Large intestine (tissue), 3 donors: ENCODE measurements around the gene ETV6. TPM values are rescaled to one million over a fixed set of nuclear protein-coding genes. Genes with fewer than 3 reads are reported as not detected.
A peak's percentile ranks its signal among the peaks of the same experiment; 100 is the strongest.

Experiments
- DNase-seq, 2 donors: peaks; one replicate each; pipeline versions ENCODE4 v3.0.0 to v3.0.0-alpha.2; 2013
- H3K27ac ChIP-seq: one replicate; pipeline ENCODE4 v1.5.1; 2013; ENCODE audit warnings: low read length
- H3K27me3 ChIP-seq: 2 replicates; pipeline ENCODE4 v1.6.1; 2013; ENCODE audit warnings: low read length; ENCODE audit not compliant: control insufficient read depth, insufficient read depth
- H3K36me3 ChIP-seq: 2 replicates; pipeline ENCODE4 v1.6.1; 2013; ENCODE audit warnings: low read length; ENCODE audit not compliant: control insufficient read depth, insufficient read depth
- H3K4me1 ChIP-seq: one replicate; pipeline ENCODE4 v1.6.1; 2013; ENCODE audit warnings: low read length; ENCODE audit not compliant: control insufficient read depth, insufficient read depth
- H3K4me3 ChIP-seq: one replicate; pipeline ENCODE4 v1.5.1; 2013; ENCODE audit warnings: low read length
- H3K9me3 ChIP-seq: one replicate; pipeline ENCODE4 v1.6.1; 2013; ENCODE audit warnings: mild to moderate bottlenecking, low read depth, low read length, moderate library complexity; ENCODE audit not compliant: control insufficient read depth
- WGBS: methylation state at CpG from one replicate; pipeline ENCODE4 v1.1.5; 2013; ENCODE audit warnings: low lambda C conversion rate; ENCODE audit not compliant: insufficient coverage; 5-methylcytosine and 5-hydroxymethylcytosine counted together
- polyA plus RNA-seq: library from polyadenylated mRNA; unstranded; fragments of 120-200 nt; gene quantifications from one replicate; pipeline ENCODE4 v1.2.1, GENCODE V29; 2013

ETV6 gene
- polyA plus RNA-seq, 1 donor, result 14.9 TPM

DNA sequence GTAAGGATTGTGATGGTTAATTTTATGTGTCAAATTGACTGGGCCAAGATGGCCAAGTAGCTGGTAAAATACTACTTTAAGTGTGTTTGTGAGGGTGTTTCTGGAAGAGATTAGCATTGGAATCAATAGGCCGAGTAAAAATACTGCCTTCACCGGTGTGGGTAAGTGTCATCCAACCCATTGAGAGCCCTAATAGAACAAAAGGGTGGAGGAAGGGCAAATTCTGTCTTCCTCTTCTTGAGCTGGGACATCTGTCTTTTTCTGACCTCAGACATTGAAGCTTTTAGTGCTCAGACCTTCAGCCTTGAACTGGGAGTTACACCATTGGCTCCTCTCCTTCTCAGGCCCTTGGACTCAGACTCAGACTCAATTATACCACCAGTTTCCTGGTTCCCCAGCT, 8.0 kb upstream of the ETV6 start:
- H3K36me3 ChIP-seq, result no peaks in the 10 kb centered on the region
- no CpG with 5 or more reads among the region's 2 CpGs for WGBS
- no peak overlapping the region for H3K4me3 ChIP-seq
- DNase-seq, result no peak
- no peaks in the 10 kb centered on the region for H3K4me1 ChIP-seq
- no peak overlapping the region for H3K27ac ChIP-seq
- H3K27me3 ChIP-seq, result no peaks in the 10 kb centered on the region
- no peaks in the 10 kb centered on the region for H3K9me3 ChIP-seq

DNA sequence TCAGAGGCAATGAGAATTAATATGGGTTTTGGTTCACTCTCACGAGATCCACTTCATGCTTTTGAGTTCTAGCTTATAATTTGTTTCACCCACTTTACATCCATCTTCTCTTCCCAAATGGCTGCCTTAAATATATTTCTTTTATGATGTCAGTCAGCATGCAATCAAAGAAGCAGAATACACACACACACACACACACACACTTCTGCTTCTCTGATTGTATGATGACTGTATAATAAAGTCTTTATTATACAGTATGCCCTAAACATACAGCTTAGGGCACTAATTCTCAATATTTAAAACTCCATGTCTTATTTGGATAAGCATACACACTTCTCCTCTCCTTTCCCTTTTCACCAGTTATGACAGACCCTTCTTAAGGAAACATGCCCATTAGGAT, 6.7 kb upstream of the ETV6 start:
- H3K9me3 ChIP-seq, result no peaks in the 10 kb centered on the region
- no peak overlapping the region for H3K4me3 ChIP-seq

DNA sequence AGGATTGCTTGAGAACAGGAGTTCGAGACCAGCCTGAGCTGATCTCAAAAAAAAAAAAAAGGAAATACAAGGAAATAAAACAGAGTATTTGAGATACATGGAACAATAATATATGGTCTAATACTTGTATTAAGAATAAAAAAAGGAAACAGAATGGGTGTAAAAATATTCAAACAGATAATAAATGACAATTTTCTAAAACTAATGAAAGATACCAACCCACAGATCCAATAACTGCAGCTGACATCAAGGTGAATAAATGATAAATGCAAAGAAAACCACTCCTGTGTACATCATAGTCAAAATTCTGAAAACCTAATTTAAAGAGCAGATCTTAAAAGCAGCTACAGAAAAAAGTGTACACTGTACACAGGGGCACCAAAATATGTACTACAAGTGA, 4.1 kb upstream of the ETV6 start:
- Histone ChIP-seq H3K9me3 (no peaks in the 10 kb centered on the region), H3K4me3 (no peak overlapping the region), H3K27ac (no peak overlapping the region), H3K4me1 (no peaks in the 10 kb centered on the region), H3K36me3 (no peaks in the 10 kb centered on the region), H3K27me3 (no peaks in the 10 kb centered on the region)
- 80% methylated on average over 1 of the region's 1 CpG for WGBS
- DNase-seq, result no peak

More for the DNA sequence above, 6.7 kb upstream of the ETV6 start:
- Histone ChIP-seq H3K4me1 (no peaks in the 10 kb centered on the region), H3K36me3 (no peaks in the 10 kb centered on the region), H3K27ac (no peak overlapping the region), H3K27me3 (no peaks in the 10 kb centered on the region)
- WGBS, result no CpG with 5 or more reads among the region's 1 CpG
- no peak for DNase-seq

DNA sequence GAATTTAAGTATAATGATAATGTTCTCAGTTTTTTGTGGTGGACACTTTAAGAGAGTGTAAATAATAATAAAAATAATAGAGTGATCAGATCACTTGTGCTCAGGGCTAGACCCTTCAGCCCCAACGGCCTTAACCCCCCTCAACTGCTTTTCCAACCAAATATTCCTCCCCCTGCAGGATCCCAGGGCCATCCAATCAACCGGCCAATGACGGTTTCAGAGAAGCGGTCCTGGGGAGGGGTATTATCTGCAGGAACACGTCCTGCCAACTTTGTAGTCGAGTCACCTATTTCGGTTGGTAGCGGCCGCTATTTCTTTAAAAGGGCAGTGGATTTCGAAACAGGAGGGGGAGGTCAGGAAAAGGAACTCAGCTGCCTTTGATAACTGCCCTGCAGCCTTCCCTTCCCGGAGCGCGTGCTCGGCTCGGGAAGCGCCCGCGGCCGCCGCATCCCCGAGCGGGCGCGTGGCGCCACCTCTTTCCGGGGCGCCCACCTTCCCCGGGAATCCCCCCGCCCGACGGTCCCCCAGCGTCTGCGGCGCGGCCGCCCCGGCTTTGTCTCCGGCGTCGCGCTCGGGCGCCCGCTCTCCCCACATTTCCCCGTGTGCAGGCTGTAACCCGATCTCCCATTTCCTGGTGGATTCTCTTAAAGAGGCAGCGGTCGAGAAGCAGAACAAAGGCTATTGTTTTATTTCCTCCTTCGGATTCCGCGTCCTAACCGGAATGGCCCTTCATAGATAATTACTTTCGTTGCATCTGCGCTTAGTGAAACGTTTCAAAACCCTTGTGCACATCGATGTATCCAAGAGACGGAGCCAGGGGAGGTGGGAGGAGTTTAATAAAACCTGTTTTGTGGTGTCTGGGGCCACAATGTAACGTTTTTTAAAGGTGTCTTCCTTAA, 711 bp upstream of the ETV6 start:
- peak overlapping the region; percentile 73 for H3K4me3 ChIP-seq
- no peaks in the 10 kb centered on the region for H3K36me3 ChIP-seq
- H3K27me3 ChIP-seq, result no peaks in the 10 kb centered on the region
- peak; percentile 66 to 93 for DNase-seq
- WGBS, result 0% methylated on average over 1 of the region's 58 CpGs
- H3K9me3 ChIP-seq, result no peaks in the 10 kb centered on the region
- peak overlapping the region; percentile 98 for H3K27ac ChIP-seq
- H3K4me1 ChIP-seq, result peaks cover 7% of the 10 kb centered on the region

DNA sequence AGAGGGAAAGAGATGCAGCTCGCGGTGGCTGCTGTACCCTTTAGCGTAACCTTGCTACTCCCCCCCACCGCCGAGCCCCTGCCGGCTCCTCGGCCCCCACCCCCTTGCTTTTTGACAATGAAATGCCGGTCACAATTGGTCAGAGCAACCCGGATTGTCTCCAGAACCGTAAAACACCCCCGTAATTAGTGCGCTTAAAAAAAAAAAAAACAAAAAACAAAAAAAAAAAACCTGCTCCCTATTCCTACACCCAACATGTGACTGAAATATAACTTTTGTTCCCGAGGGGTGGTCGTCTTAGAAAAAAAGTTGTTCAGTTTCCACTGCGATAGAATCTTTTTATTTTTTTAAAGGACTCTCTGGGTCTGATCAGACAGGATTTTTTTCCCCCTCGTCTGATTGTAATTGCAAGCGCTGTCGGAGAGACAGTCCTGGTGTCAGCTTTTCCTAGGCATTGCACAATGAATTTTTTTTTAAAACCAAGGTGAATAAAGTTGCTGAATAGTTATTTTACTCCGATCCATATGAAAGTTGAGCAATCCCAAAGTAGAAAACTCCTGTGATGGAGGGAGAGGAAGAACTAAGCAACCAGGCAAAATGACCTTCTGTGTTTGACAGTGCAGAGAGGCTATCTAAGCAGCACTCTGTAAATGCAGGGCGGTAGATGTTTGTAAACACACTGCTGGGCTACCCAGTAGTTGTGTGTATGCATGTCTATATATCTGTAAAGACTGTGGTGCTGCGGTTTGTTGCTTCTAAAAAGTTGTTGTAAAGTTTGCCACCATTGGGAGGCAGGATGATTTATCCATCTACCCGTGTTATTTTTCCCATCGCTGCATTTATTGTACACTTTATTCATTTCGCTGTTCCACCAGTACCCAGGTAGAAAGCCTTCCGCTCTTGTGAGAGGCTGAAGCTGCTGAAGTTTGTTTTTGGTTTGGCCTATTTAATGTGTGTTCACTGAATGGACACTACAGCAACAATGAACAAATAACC, 1.1 kb downstream of the ETV6 start:
- H3K27ac ChIP-seq, result peak overlapping the region; percentile 98
- H3K27me3 ChIP-seq, result no peaks in the 10 kb centered on the region
- DNase-seq, result peak; percentile 27 to 65
- peak overlapping the region; percentile 95 for H3K4me3 ChIP-seq
- 4% methylated on average over 5 of the region's 25 CpGs for WGBS
- no peaks in the 10 kb centered on the region for H3K36me3 ChIP-seq
- H3K4me1 ChIP-seq, result peaks cover 7% of the 10 kb centered on the region
- no peaks in the 10 kb centered on the region for H3K9me3 ChIP-seq

DNA sequence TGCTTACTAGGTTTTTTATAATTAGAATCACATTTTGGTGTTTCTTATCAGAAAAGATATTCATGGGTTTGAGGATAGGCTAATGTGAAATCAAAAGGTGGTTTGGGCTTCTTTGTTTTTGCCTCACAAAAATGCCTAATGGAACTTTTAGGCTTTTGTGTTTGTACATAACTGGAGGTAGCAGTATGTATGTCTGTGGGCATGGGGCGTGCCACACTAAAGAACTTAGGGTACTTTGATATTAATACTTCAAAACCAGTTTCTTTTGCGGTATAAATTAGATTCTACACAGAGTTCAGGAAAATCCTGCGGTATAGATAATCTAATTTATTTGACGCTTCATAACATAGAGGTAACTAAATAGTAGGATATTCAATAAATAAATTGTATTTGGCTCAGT, 1.9 kb downstream of the ETV6 start:
- Histone ChIP-seq H3K9me3 (no peaks in the 10 kb centered on the region), H3K27me3 (no peaks in the 10 kb centered on the region), H3K27ac (peak overlapping the region; percentile 98), H3K36me3 (no peaks in the 10 kb centered on the region), H3K4me3 (peak overlapping the region; percentile 95), H3K4me1 (peaks cover 7% of the 10 kb centered on the region)
- 91% methylated on average over 4 of the region's 4 CpGs for WGBS
- no peak for DNase-seq

DNA sequence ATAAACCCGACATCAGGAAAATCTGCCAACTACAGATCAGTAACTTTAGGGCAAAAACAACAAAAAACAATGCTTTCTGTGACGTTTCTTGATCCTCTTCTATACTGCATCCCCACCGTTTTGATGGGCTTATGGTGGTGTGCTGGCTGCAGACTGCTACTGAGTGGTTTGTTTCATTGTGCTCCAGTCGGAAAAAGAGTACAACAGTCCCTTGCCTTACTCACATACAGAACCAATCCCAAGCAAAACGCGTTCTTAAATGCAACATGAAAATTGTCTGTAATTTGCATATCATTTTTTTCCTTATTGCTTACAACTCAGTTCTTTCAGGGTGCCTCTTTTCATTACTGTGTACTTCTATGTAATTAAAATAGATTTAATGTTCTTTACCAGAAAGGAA, 2.3 kb downstream of the ETV6 start:
- Histone ChIP-seq H3K9me3 (no peaks in the 10 kb centered on the region), H3K4me1 (peaks cover 7% of the 10 kb centered on the region), H3K36me3 (no peaks in the 10 kb centered on the region), H3K27me3 (no peaks in the 10 kb centered on the region), H3K4me3 (peak overlapping the region; percentile 95), H3K27ac (peak overlapping the region; percentile 98)
- 60% methylated on average over 2 of the region's 6 CpGs for WGBS
- DNase-seq, result no peak

DNA sequence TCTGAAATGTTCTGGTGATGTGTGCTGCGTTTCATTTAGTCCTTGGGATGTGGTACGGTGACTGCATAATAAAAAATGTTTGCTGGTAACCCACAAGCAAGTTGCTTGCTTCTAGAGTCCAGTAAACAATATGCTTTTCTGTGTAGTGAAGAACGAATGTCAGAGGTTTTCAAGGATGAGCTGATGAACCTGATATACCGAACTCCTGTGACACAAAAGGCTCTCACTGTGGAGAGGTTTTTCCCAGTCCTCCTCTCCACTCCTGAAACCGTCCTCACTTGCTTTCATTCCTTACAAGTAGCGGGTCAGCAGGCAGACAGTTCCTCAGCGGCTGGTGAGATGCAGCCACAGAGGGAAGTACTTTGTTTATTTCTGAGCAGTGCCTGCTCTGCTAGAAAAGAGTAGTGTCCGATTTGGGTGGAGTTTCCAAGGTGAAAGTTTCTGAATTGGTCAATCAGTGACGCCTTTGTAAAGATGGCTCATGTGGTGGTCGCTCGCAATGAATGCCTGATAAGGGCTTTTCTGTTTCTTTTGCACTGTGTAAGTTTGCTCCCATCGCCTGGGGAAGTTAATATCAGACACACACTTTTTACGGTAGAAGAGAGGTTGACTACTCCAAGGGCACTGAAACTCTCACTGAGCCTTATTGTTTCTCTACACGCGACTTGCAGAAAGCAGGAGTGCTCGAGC, 3.0 kb downstream of the ETV6 start:
- Histone ChIP-seq H3K27me3 (no peaks in the 10 kb centered on the region), H3K4me3 (peak overlapping the region; percentile 95), H3K4me1 (peaks cover 7% of the 10 kb centered on the region), H3K9me3 (no peaks in the 10 kb centered on the region), H3K36me3 (no peaks in the 10 kb centered on the region), H3K27ac (peak overlapping the region; percentile 8)
- WGBS, result no CpG with 5 or more reads among the region's 16 CpGs
- DNase-seq, result peak in 1 of 2 donors; percentile 51

DNA sequence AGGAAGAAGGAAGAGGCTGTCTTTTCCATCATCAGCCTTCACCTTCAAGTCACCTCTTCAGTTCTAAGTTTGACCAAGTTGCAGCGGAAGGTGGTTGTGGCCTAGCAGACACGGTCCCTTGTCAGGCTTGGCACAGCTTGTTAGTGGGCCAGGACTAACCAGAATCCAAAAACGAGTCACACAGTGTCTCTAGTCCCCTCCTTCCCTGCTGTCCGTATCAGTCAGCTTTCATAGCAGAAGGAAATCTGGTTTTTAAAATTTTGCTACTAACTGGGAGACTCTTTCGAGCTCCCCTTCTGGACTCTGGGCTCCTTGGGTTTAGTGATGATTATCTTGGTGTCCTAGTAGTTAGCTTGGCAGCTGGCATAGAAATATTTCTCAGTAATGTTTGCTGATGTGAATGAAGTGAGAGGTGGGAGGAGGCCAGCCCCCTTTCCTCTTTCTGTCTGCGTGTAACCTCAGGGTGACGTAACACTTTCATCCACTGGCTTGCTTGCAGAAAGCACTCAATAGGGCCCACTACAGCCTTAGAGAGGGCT, 3.8 kb downstream of the ETV6 start:
- Histone ChIP-seq H3K27ac (peak overlapping the region; percentile 8), H3K4me1 (peaks cover 7% of the 10 kb centered on the region), H3K4me3 (no peak overlapping the region), H3K9me3 (no peaks in the 10 kb centered on the region), H3K27me3 (no peaks in the 10 kb centered on the region), H3K36me3 (no peaks in the 10 kb centered on the region)
- WGBS, result no CpG with 5 or more reads among the region's 7 CpGs
- DNase-seq, result no peak

DNA sequence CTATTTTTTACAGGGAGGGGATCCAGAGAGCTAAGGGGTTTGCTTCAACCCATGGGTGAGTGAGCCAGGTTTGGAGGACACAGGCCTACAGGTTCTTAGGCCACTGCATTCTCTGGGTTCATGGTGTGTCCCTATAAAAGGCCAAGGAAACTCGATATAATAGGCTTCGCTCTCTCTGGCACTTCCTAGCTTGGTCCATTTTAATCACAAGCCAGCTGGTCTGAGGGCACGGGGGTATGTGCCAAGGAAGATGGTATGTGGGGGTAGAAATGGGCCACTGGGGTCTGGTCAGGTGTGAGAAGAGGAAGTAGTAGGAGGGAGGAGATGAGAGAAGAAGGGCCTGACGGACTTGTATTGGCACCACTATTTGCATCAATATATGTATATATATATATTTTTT, 4.9 kb downstream of the ETV6 start:
- peaks cover 7% of the 10 kb centered on the region for H3K4me1 ChIP-seq
- H3K9me3 ChIP-seq, result no peaks in the 10 kb centered on the region
- no peaks in the 10 kb centered on the region for H3K27me3 ChIP-seq
- H3K4me3 ChIP-seq, result no peak overlapping the region
- DNase-seq, result no peak
- 86% methylated on average over 1 of the region's 4 CpGs for WGBS
- H3K36me3 ChIP-seq, result no peaks in the 10 kb centered on the region
- H3K27ac ChIP-seq, result no peak overlapping the region
